ENCODE results near the gene RELN.

GRCh38 chr7:103504505-103505135, 484.8 kb downstream of the RELN start:
- no peak for TF ChIP-seq POLR2AphosphoS5 (IDR thresholded peaks at IDR 0.05; ENCODE audit: low read depth, low read length)
- no peak for TF ChIP-seq TAF1 (IDR thresholded peaks at IDR 0.05; ENCODE audit: borderline replicate concordance, insufficient read depth, low read length)
- no peak for TF ChIP-seq REST (IDR thresholded peaks at IDR 0.05; ENCODE audit: insufficient read depth in 1 of 2, low read depth in 2 of 2, low read length in 2 of 2)
- no peak for TF ChIP-seq SIN3A (IDR thresholded peaks at IDR 0.05; ENCODE audit: borderline replicate concordance, insufficient read depth, low read length)
- TF ChIP-seq FOXP2 (optimal IDR thresholded peaks at IDR 0.05; ENCODE audit: borderline replicate concordance, extremely low read depth, extremely low read length, insufficient read depth) = no peak

Measured in PFSK-1 (cell line).